NCI-H1694 (cell line): ENCODE data around the gene STPG3.

ENCODE experiments used
- DNase-seq: peaks from one replicate; lab custom pipeline; 2025; lab: John Stamatoyannopoulos, UW

Gene STPG3

DNA sequence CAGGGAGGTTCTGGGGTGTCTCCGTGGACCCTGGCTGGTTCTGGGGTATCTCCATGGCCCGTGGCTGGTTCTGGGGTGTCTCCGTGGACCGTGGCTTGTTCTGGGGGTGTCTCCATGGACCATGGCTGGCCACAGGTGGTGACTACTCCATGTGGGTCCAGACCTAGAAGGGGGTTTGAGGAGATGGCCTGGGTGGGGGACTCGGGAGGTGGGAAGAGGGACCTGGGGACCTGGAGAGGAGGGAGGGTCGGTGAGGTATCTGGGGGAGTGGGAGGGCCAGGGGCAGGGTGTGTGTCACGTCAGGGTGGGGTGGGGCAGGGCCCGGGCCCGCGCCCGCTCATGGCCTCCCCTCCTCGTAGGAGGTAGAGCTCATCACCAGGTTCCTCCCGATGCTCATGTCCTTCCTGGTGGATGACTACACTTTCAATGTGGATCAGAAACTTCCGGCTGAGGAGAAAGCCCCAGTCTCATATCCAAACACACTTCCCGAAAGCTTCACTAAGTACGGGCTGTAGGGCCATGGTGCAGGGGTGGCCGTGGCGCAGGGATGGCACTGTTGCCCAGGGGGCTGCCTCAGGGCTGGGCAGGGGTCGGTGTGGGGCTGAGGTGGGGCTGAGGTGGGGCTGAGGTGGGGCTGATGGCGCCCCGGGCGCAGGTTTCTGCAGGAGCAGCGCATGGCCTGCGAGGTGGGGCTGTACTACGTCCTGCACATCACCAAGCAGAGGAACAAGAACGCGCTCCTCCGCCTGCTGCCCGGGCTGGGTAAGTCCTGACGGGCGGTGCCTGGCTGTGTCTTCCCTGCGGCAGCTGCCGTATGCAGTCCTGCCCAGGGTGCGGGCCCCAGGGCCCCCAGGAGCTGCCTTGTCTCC, 15.7 kb downstream of the STPG3 start:
- DNase-seq, result no peak

DNA sequence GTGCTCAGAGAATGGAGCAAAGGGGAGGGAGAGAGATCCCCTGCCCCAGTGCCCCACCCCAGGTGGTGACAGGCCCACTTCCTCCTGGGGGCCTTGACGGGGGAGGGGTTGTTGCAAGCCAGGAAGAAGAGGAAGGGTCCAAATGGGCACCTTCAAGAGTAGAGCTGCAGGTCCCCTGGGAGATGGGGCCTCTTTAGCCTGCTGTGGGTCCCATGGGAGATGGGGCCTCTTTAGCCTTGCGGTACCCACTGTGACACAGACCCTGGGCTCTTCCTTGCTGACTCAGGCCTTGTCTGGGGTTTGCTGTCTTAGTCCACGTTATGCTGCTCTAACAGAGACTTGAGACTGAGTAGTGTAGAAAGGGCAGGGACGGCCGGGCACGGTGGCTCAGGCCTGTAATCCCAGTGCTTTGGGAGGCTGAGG, 16.9 kb downstream of the STPG3 start:
- no peak for DNase-seq

- DNase-seq, result no peak
These were observed 17.6 kb downstream of the STPG3 start for GRCh38 chr9:137268538-137269201.

- no peak for DNase-seq
These were observed 18.2 kb downstream of the STPG3 start for GRCh38 chr9:137269231-137269772.

DNA sequence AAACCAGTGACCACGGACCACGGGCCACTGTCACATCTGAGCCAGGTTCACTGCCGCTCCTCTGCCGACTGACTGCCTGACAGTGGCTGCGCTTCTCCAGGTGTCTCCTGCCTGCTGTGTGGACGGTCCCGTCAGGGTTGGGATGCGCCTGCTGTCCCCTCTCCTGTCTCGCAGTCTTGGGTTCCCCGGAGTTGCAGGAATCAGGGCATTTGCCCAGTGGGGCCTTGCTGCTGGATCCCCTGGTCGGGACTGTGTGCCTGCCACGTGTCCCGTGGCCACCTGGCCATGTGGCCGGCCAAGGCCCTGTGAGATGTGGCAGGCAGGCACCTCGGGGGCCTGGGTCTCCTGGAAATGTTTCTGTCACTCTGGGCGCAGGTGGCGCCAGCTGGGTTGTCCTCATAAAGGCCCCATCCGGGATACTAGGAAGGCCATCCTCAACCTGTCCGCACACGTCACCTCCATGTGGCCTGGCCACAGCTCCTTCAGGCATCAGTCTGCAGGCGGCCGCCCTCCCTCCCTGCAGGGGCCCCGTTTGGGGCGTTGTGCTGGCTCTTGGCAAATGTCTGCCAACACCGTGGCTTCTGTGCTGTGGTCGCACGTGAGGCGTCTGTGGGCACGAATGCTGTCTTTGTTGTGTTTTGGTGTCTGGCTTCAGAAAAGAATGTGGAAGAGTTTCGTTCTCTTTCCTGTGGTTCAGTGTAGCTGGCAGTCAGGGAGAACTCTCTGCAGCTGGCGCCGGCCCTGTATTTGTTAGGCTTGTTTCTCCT, 20.0 kb downstream of the STPG3 start:
- DNase-seq, result no peak

- DNase-seq, result no peak
These were observed 20.6 kb downstream of the STPG3 start for GRCh38 chr9:137271696-137272076.

- no peak for DNase-seq
These were observed 21.4 kb downstream of the STPG3 start for GRCh38 chr9:137272241-137273094.

DNA sequence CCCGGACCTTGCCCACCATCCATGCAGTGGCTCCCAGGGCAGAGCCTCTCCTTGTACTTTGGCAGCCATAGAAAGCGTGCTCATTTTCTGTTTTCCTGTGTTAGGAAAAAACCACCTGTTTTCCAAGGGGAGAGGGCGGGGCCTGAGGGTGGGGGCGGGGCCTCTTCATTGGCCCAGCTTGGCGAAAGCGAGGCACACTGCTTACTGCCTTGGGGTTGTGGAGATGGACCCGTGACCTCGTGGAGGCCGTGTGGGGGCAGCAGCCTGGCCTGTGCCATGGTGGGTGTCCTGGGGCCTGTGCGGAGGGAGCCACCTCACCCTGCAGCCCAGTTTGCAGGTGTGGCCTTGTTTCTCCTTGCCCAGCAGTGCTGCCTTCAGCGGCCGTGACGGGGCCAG, 22.0 kb downstream of the STPG3 start:
- DNase-seq, result no peak

- DNase-seq, result no peak
These were observed 22.7 kb downstream of the STPG3 start for GRCh38 chr9:137273611-137274320.

DNA sequence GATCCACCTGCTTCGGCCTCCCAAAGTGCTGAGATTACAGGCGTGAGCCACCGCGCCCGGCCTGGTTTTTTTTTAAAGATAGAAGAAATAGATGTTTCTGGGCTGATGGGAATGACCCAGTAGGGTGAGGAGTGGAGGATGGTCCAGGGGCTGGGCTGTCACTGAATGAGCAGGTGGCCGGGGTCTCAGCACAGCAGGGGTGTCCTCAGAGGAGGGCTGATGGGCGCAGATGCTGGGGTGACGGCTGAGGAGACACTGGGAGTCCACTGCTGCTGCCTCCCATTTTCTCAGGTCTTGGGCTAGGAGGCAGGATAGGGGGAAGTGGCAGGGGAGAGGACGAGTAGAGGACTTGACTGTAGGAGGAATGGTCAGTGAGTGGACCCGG, 24.1 kb downstream of the STPG3 start:
- DNase-seq, result no peak

DNA sequence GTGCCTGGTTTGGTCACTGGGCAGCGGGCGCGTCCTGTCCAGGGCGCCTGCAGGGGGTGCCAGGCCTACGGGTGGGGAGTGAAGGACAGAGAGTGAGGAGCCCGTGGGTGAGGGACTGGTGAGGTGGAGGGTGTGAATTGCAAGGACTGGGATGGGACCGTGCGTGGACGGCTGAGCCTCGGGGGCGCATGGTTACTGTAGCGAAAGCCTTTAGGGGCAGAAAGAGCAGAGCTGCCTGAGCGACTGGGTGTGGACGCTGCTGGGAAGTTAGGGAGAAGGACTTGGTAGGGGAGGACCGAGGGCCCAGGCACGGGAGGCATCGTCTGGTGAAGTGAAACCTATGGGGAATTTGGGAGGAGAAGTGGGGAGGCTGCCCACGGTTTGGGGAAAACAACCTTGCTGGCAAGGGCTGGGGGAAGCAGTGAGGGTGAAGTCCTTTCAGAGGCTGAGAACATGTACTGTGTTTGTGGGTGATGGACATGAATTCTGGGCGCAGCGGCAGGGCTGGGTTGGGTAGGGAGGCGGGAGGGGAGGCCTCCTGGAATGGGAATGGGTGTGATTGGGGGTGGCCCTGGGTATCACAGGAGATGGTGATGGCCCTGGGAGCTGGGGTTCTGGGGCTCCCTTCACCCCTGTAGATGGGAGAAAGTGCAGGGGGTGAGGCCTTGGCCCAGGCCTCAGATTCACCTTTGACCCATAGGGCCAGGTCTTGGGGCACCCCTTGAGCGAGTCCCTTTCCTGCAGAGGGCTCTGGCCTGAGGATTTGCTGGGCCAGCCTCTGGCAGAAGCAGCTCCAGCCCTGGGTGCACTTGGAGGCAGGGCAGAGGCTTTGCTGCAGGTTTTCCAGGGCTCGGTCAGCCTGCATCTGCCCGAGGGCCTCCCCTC, 24.7 kb downstream of the STPG3 start:
- DNase-seq, result no peak

DNA sequence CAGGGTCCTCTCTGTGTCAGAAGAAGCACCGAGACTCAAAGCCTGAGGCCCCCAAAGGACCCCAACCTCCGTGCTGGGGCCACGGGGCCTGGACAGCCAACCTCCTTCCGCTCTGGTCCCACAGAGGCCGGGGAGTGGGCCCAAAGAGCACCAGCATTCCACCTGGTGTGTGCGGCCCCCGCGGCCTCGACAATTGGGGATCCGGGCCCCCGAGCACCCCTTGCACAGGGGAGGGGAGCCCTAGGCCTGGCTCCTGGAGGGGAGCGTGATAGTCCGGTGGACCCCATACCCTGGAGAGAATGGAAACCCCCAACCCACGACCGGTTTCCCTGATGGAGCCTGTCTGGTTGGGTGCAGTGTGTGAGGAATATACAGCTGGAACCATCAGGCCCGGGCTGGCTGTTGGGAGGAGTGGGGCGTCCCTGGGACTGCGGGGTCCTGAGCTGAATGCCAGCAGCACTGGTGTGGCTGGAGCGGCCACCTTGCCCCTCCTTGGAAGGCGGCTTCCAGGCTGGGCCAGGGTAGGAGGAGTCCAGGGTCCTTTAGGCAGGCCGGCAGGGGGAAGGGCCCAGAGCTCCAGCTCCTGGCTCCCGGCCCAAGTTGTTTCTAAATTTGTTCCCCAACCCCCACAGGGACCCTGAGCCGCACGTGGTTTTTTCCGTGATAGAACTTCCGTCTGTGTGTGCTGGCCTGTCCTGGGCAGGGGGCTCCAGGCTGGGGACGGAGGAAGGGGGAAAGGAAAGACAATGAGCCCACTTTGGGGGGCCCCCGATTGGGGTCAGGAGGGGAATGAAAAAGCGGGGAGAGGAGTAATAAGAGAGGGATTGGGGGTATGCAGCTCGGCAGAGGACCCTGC, 25.6 kb downstream of the STPG3 start:
- DNase-seq, result no peak

DNA sequence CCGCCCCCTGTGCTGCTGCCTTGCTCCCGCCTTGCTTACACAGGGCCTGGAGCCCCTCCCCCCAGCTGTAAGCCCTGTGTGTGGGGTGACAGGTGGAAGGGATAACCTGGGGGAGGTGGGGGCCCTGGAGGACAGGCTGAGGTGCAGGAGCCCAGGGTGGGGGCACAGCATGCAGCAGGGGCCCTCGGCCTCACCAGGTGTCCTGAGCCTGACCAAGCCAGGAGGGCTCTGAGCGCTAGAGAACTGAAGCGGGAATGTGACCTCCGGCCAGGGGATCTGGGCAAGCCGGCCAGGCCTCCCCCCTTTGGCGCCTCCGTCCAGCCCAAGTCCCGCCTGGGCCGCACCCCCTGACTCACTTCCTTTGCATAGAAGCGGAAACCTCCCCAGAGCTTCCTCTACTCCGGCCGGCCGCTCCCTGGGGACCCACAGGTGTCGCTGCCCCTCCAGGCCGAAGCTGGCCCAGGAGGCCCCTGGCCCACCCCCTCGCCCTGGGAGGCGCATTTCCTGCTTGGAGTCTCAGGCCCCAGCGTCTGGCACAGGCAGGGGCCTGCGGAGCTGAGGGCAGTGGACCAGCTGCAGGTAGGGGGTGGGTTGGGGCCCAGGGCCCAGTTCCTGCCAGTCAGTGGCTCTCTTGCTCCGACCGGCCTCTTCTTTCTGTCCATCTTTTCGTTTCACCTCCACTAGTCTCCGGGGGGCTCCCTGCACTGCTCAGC, 26.4 kb downstream of the STPG3 start, which contains the start of gene TOR4A:
Gene TOR4A, plus strand, starts transcription at position 398 of the 713 bp plus-strand sequence. CDS start 964 bp downstream, outside the sequence.
- DNase-seq, result no peak

DNA sequence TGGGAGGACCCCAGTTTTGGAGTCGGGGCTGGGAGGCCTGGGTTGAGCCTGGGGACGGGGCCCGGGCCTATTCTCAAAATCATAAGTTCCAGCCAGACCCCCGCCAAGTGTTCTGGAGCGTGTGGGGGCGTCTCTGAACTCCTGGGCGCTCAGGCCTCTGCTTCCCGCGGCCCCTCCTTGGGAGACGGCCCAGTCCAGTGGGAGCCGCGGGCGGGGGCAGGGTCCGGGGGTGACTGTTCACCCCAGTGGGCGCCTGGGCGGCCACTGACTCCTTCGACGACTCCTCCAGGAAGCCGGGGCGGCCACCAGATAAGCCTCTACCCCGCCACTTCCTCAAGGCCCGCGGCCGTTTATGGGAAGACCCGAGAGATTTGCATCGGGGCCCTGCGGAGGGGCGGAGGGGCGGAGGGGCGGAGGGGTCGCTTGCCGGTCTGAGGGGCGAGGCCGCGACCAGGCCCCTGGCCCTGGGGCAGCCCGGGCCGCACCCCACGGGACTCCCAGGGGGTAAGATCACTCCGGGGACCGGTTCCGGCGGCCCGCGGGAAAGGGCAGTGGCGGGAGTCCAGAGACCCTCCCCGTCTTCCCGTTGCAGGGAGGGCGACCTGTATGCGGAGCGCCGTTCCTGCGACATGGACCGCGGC, 27.1 kb downstream of the STPG3 start:
- no peak for DNase-seq

DNA sequence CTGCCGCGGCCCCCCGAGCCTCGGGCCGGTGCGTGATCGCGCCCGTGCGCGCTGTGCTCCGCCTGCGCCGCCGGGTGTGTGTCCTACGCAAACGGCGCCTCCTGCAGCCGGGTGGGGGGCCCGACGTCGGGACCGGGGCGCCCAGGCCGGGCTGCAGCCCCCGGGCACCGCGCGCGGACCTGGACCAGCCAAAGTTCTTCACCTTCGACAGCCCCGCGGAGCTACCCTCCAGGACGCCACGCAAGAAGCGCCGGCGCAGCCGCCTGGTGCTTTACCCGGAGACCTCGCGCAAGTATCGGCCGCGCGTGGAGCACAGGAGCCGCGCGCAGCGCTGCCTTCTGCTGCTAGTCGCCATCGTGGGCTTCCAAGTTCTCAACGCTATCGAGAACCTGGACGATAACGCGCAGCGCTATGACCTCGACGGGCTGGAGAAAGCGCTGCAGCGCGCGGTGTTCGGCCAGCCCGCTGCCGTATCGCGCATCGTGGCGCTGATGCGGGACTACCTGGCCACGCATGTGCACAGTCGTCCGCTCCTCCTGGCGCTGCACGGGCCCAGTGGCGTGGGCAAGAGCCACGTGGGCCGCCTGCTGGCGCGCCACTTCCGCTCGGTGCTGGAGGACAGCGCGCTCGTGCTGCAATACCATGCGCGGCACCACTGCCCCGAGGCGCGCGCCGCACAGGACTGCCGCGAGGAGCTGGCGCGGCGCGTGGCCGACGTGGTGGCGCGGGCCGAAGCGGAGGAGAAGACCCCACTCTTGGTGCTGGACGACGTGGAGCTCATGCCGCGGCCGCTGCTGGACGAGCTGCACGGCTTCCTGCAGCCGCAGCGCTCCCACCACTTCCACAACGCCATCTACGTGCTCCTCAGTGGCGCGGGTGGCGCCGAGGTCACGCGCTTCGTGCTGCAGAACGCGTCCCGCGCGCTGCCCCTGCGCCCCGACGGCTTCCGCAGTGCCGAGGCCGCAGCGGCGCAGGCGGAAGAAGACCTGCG, 27.9 kb downstream of the STPG3 start:
- DNase-seq, result no peak

DNA sequence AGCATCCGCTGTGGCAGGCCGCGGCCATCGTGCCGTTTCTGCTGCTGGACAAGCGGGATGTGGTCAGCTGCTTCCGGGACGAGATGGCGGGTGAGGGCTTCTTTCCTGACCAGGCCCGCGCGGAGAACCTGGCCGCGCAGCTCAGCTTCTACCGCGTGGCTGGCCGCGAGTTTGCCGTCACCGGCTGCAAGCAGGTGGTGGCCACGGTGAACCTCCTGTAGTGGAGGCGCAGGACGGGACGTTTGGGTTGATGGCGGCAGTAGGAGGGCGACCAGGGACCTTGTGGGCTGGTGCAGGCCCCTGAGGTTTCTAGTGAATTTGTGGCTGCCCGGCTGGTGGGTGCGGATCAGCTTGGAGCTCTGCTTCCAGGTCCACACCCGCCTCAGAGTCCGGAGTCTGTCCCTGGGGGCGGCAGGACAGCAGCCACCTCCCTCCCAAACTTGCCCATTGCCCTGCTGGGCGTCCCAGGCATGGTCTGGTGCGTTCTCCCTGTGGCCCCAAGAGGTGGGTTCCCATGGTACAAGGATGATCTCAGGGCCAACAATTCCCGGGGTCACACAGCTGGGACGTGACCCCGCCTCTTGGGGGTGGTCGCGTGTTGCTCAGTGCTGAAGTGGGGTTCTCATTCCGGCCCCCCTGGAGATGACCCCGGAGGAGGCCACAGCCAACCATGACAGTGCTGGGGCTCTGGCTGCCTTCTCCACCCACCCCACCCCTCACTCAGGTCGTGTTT, 28.8 kb downstream of the STPG3 start:
- no peak for DNase-seq
